GM21529 (cell line): ENCODE results near the gene OR14C36.
"Not testable (repeated sequence)": the region's sequence is repeated elsewhere in the genome, so short reads cannot be mapped to it uniquely, and the experiment has no call there.

Experiments
- ATAC-seq: cut with Tn5 transposase; IDR thresholded peaks from one replicate; pipeline ENCODE4 v1.9.1; 2021; ENCODE audit not compliant: unreplicated experiment

OR14C36 gene

DNA sequence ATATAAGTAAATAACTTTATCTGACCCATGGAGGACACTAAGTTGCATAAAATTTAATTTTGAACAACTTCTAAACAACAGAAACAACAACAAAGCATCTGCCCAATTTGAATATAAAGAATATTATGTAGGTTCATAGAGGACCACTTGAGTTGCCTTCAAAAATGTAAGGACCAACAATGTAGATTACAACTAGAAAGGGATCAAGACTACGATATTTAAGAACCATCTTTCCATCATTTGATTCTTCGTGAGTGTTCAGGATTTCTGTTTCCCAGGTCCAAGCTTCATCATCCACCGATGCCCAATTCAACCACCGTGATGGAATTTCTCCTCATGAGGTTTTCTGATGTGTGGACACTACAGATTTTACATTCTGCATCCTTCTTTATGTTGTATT lies at the start of gene OR14C36:
Gene OR14C36, plus strand, starts transcription at position 301 of the 400 bp plus-strand sequence. Its CDS starts 0 bp downstream, at position 301.
- no peak for ATAC-seq

DNA sequence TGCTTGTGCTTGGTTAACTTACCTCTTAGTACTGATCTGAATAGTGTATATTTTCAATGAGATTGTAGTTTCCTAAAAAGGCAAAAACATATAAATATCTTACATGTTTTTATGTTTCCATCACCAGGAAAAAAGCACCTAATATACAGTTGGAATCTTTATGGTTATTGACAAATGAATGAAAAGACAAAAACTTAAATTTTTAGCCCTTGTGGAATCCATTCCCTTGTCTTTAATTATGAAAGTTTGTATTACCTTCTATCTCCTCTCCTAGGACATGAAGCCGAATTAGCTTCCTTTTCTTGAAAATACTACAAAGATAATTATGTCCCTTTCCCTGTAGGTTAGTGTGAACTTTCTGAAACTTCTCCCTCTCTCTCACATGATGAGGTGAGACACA lies 45.3 kb upstream of the OR14C36 start, which contains the start of gene OR2T12:
Gene OR2T12, minus strand, starts transcription at position 101 of the 400 bp plus-strand sequence. CDS start 7,846 bp downstream, outside the sequence.
- no peak for ATAC-seq

DNA sequence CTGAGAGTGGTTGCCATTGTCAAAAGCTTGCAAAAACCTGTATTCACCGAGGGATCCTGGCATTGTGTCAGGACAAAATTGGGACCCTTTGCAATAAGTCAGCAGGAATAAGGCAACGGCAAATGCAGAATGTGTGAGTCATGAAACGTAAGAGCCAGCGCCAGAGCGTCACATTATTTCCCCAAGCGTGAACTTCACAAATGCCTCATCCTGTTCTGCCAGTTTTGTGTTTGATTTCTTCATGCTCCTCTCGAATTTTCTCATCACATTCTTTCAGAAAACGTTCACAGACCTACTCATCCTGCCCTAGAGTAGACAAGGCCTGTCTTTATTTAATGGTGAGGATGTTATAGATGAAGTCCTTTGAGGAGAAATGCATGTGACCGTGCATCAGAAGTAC lies 42.9 kb upstream of the OR14C36 start:
- not testable (repeated sequence) for ATAC-seq

- no peak for ATAC-seq
Observed at GRCh38 chr1:248306103-248306502, 42.5 kb upstream of the OR14C36 start.

DNA sequence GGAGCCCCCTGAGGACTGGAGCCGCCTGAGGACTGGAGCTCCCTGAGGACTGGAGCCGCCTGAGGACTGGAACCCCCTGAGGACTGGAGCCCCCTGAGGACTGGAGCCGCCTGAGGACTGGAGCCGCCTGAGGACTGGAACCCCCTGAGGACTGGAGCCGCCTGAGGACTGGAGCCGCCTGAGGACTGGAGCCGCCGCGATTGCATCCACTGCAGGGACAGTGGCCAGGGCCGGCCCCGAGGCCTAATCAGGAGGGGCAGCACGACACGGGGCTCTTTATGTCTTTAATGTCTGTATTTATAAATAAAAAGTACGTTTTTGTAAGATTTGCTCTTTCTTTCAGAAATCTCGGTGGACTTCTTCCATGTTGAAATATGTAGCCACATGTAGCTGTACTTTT lies 41.8 kb upstream of the OR14C36 start:
- not testable (repeated sequence) for ATAC-seq

DNA sequence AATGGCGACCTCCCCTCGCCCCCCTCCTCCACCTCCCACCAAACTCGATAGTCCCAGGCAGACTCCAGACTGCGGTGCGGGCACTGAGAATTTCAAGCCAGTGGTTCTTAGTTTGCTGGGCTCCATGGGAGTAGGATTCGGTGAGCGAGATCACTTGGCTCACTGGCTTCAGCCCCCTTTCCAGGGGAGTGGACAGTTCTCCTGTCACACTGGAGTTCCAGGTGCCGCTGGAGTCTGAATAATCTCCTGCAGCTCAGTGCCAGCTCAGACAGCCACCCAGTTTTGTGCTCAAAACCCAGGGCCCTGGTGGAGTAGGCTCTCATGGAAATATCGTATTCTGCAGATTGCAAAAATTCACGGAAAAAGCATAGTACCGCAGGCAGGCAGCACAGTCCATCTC lies 31.8 kb upstream of the OR14C36 start:
- no peak for ATAC-seq

GRCh38 chr1:248324468-248324867 lies 24.1 kb upstream of the OR14C36 start, which contains the start of gene OR2M7:
Gene OR2M7, minus strand, starts transcription at chr1:248324568. Its CDS starts 0 bp downstream, at chr1:248324568.
- ATAC-seq, result no peak

GRCh38 chr1:248343451-248343850 lies 5.1 kb upstream of the OR14C36 start:
- ATAC-seq, result no peak

DNA sequence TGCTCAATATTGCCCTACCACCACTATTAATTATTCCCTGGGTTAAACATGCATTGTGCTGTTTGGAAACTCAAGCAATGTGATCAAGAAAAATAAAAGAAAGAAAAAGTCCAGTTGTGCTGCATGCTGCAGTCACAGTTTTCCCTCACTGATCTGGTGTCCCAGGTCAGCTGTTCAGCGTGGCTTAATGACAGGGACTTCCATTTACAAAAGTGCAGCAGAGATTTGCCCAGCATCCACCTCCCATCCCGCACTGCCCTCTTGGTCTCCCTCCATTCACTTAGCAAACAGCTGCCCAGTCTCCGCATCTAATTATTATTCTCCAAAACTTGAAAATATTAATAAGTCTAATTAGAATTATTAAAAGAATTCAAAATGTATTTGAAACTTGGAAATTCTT lies 10.8 kb downstream of the OR14C36 start:
- ATAC-seq, result no peak

- no peak for ATAC-seq
Observed at GRCh38 chr1:248361121-248361715, 12.6 kb downstream of the OR14C36 start, which contains the start of gene OR2T4. Gene OR2T4, plus strand, starts transcription at chr1:248361665. Its CDS starts 0 bp downstream, at chr1:248361665.

GRCh38 chr1:248366609-248367008 lies 18.0 kb downstream of the OR14C36 start:
- ATAC-seq, result no peak

DNA sequence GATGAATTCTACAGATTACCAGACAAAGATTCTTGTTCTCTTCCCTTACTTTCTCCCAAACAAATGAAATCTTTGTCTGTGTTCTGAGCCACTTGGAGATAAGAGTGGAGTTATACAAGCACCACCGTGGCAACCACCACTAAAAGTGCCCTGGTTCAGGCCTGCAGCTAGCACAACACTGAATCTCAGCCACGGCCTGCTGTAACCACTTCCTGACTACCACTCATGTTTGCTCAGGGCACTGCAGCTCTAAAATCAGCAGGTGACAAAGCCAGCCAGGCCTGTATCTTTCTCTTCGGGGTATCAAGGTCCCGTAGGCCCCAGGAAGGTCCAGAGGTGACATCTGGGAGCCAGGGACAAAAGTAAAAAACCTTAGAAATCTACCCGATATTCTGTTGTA lies 23.8 kb downstream of the OR14C36 start:
- no peak for ATAC-seq

DNA sequence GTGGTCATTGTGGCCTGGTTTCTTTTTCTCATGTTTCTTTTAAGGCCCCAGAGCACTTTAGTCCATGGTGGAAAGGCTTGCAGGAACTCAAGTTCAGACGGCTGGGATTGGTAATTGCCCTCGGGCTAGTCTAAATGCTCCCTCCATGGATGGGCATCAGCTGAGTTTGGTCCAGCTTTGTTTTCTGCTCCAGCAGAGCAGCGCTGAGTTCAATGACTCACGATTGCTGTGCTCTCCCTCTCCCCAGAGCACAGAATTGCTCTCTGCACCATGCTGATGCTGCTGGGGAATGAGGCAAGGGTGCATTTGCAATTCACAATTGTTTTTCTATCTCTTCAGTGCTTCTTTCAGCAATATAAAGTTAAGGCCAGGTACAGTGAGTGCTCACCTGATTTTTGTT lies 25.2 kb downstream of the OR14C36 start:
- ATAC-seq, result no peak

DNA sequence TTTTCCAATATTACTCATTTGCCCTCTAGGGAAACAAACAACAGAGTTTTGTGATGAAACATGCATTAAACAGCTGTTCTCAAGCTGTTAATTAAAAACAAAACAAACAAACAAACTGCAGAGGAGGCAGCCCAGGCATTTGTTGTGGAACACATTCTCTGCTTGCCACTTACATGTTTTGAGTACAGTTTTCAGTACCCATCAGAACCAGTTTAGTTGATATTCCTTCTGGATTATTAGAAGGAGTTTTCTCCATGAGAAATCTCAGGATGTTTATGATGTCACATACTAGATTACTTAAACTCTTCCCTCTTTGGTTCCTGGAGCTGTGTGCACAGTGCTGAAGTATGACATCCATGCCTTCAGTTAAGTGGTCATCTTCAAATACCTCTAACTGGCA lies 26.9 kb downstream of the OR14C36 start, which contains the start of gene OR2T6:
Gene OR2T6, plus strand, starts transcription at position 301 of the 400 bp plus-strand sequence. CDS start 11,863 bp downstream, outside the sequence.
- no peak for ATAC-seq

DNA sequence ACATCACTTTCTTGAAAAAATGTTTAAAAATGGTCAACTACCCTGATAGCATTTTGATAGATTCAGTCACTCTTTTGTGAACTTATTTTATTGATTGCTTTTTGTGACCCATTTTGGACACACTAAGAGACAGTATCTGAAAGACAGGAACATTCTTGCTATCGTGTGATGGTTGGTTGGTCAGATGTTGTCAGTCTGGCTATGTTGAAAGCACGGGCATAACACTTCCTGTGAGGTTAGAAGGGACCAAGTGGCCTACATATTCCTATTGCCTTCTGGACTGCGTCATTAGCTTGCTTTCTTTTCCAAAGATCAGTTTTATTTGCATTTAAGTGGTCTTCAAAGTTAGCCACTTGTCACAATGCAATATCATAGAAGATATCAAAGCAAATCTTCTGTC lies 28.3 kb downstream of the OR14C36 start:
- no peak for ATAC-seq

GRCh38 chr1:248380854-248381253 lies 32.3 kb downstream of the OR14C36 start:
- ATAC-seq, result no peak

DNA sequence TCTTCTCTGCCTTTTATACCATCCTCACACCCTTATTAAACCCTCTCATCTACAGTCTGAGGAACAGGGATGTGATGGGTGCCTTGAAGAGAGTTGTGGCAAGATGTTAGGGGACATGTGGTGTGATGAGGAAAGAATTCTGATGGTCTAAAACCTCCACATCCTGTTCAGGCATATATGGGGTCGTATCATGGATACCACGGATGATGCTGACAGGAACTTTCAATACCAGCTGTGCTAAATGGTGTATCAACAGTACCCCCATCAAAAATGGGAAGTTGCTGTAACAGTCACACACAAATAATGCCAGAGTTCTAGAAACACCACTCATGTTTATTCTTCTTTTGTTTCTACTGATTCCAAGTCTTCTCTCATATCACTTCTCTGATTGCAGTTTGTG lies 39.9 kb downstream of the OR14C36 start:
- no peak for ATAC-seq

GRCh38 chr1:248393050-248393449 lies 44.5 kb downstream of the OR14C36 start:
- ATAC-seq, result no peak
